Lung (tissue), 12 donors: Measurements from ENCODE around the gene BICDL1. TPM values are rescaled to one million over a fixed set of nuclear protein-coding genes. Genes with fewer than 3 reads are reported as not detected.
A peak's percentile ranks its signal among the peaks of the same experiment; 100 is the strongest.

Experiments used
- ATAC-seq: fragments of 200-7000 bp; cut with Tn5 transposase; one replicate; pipeline ENCODE4 v1.9.1; 2020; ENCODE audit warnings: moderate number of reproducible peaks; ENCODE audit not compliant: insufficient read depth, low FRiP score
- DNase-seq, 3 donors: peaks; one replicate each; pipeline ENCODE4 v3.0.0-alpha.2; 2013 to 2017
- H3K27ac ChIP-seq, 2 donors: one replicate each; pipeline ENCODE4 v1.5.1; 2013; ENCODE audit warnings: mild to moderate bottlenecking in 2 of 2, moderate library complexity in 2 of 2, control low read depth in 1 of 2, inconsistent platforms in 1 of 2, low read depth in 1 of 2, low read length in 1 of 2
- H3K27me3 ChIP-seq, 3 donors: one replicate each; pipeline ENCODE4 v1.5.1; 2013; ENCODE audit warnings: low read length in 2 of 3; ENCODE audit not compliant: control insufficient read depth in 3 of 3, insufficient read depth in 3 of 3
- H3K36me3 ChIP-seq, 4 donors: one replicate each; pipeline ENCODE4 v1.5.1; 2013; ENCODE audit warnings: low read length in 4 of 4, mild to moderate bottlenecking in 1 of 4, moderate library complexity in 1 of 4; ENCODE audit not compliant: control insufficient read depth in 4 of 4, insufficient read depth in 4 of 4
- H3K4me1 ChIP-seq, 5 donors: one replicate each; pipeline ENCODE4 v1.5.1; 2013; ENCODE audit warnings: low read length in 5 of 5, mild to moderate bottlenecking in 2 of 5, moderate library complexity in 1 of 5; ENCODE audit not compliant: control insufficient read depth in 5 of 5, insufficient read depth in 5 of 5
- H3K4me3 ChIP-seq: one replicate; pipeline ENCODE4 v1.5.1; 2013; ENCODE audit warnings: mild to moderate bottlenecking, control low read depth, moderate library complexity
- H3K9ac ChIP-seq, 2 donors: one replicate each; pipeline ENCODE4 v1.5.1; 2013; ENCODE audit warnings: low read length in 2 of 2, control low read depth in 1 of 2; ENCODE audit not compliant: insufficient read depth in 1 of 2
- H3K9me3 ChIP-seq, 4 donors: one replicate each; pipeline ENCODE4 v1.5.1; 2013; ENCODE audit warnings: low read length in 3 of 4, mild to moderate bottlenecking in 1 of 4, moderate library complexity in 1 of 4; ENCODE audit not compliant: control insufficient read depth in 4 of 4, insufficient read depth in 3 of 4
- CTCF ChIP-seq: IDR thresholded peaks from 2 replicates; pipeline ENCODE4 v1.5.1; 2012; ENCODE audit warnings: mild to moderate bottlenecking; ENCODE audit errors: control extremely low read depth, extremely low read depth
- WGBS, 2 donors: extraction: QIAGEN DNeasy Blood & Tissue Kit; methylation state at CpG; one replicate each; pipeline ENCODE4 v1.1.7; 2013; 5-methylcytosine and 5-hydroxymethylcytosine counted together
- polyA plus RNA-seq, 2 donors: library from polyadenylated mRNA; stranded (reverse); fragments of 200-250 nt; gene quantifications; one replicate each; pipeline ENCODE4 v1.2.1, GENCODE V29; 2013
- total RNA-seq, 2 donors: library from RNA; depleted of rRNA in 1 of 2; stranded (reverse); fragments of >200 nt in 1 of 2; gene quantifications; one replicate each; pipeline ENCODE4 v1.2.1, GENCODE V29; 2014 to 2021
- donor health status: control.
- donor health status: control.
- donor health status: Bipolar disorder and iron deficiency.
- donor health status: healthy.
- donor health status: DM: yes; HTN: yes; CAD: no.

Gene BICDL1
- total and polyA plus RNA-seq, 4 donors: 5.2 to 23.7 (median 13.7) TPM

GRCh38 chr12:120098756-120099470, 109.9 kb downstream of the BICDL1 start:
- no peak for ATAC-seq
- H3K36me3 ChIP-seq: peaks cover 6 to 82% (median 19%) of the 10 kb centered on the region in 4 donors
- H3K4me1 ChIP-seq: peaks cover 0 to 18% (median 6%) of the 10 kb centered on the region in 5 donors
- no peak overlapping the region for H3K27ac ChIP-seq
- TF ChIP-seq CTCF: no peak
- no peak overlapping the region for H3K4me3 ChIP-seq
- H3K9ac ChIP-seq: no peak overlapping the region
- H3K9me3 ChIP-seq: no peaks in the 10 kb centered on the region
- no peak for DNase-seq
- H3K27me3 ChIP-seq: no peaks in the 10 kb centered on the region
- WGBS, 2 donors: 96 to 98% methylated on average over 36 of the region's 36 CpGs

GRCh38 chr12:120099738-120100137, 110.7 kb downstream of the BICDL1 start:
- Histone ChIP-seq H3K4me3 (no peak overlapping the region), H3K27ac (no peak overlapping the region), H3K4me1 (peaks cover 0 to 15% (median 6%) of the 10 kb centered on the region in 5 donors), H3K9me3 (no peaks in the 10 kb centered on the region), H3K36me3 (peaks cover 6 to 82% (median 17%) of the 10 kb centered on the region in 4 donors), H3K9ac (no peak overlapping the region), H3K27me3 (no peaks in the 10 kb centered on the region)
- ATAC-seq (no peak), DNase-seq (no peak)
- no peak for TF ChIP-seq CTCF
- WGBS, 2 donors: 95 to 96% methylated on average over 11 of the region's 11 CpGs

DNA sequence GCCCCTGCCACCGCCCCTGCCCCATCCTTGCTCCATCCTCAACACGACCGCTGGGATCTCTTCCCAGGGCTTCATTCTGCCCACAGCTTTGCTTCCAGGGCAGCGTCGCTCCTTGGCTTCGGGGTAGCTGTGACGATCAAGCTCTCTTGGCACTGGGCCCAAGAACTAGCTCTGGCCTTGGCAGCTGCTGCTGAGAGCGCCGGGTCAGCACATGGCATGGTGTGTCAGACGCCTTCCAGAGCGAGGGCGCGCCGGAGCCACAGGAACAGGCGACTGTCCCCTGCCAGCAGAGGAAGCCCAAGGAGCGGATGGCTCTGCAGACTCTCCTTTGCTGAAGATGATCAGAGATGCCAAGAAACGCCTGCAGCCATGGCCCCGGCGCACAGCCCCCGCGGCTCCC, 111.6 kb downstream of the BICDL1 start:
- Histone ChIP-seq H3K9ac (no peak overlapping the region), H3K4me3 (no peak overlapping the region), H3K27ac (no peak overlapping the region), H3K27me3 (peaks cover 0 to 2% (median 0%) of the 10 kb centered on the region in 3 donors), H3K9me3 (no peaks in the 10 kb centered on the region), H3K4me1 (peaks cover 0 to 15% (median 6%) of the 10 kb centered on the region in 5 donors), H3K36me3 (peaks cover 6 to 83% (median 17%) of the 10 kb centered on the region in 4 donors)
- no peak for ATAC-seq
- WGBS, 2 donors: 58 to 70% methylated on average over 21 of the region's 21 CpGs
- no peak for TF ChIP-seq CTCF
- peak; percentile 72 to 80 (median 78) for DNase-seq
